Dendritic cell treated with granulocyte-macrophage colony-stimulating factor and Interleukin-4, amounts not matched to agents 40 ng/mL and 50 ng/mL, for 4 days (primary cell): ENCODE measurements around the gene GBGT1.

ENCODE experiments used
- H3K27ac Mint-ChIP-seq: one replicate; pipeline ENCODE4 v1.8.0; 2022; ENCODE audit warnings: mild to moderate bottlenecking, mixed read lengths
- H3K27me3 Mint-ChIP-seq: one replicate; pipeline ENCODE4 v1.8.0; 2022; ENCODE audit warnings: mild to moderate bottlenecking, mixed read lengths
- H3K36me3 Mint-ChIP-seq: one replicate; pipeline ENCODE4 v1.8.0; 2022; ENCODE audit warnings: low read depth, mixed read lengths
- H3K4me1 Mint-ChIP-seq: one replicate; pipeline ENCODE4 v1.8.0; 2022; ENCODE audit warnings: low read depth, mixed read lengths
- H3K4me3 Mint-ChIP-seq: one replicate; pipeline ENCODE4 v1.8.0; 2022; ENCODE audit warnings: mild to moderate bottlenecking, moderate library complexity, mixed read lengths
- H3K9me3 Mint-ChIP-seq: one replicate; pipeline ENCODE4 v1.8.0; 2022; ENCODE audit warnings: mixed read lengths
- intact Hi-C: fragments of 100-400 bp; cut with micrococcal nuclease; formaldehyde crosslinking; loops from one replicate; pipeline ENCODE4 v1.15.0; 2022

The GBGT1 gene

GRCh38 chr9:133165452-133165730, 1.7 kb upstream of the GBGT1 start:
- Mint-ChIP-seq H3K36me3 (peaks cover 34% of the 10 kb centered on the region), H3K4me3 (no peak overlapping the region), H3K27ac (no peak overlapping the region)

DNA sequence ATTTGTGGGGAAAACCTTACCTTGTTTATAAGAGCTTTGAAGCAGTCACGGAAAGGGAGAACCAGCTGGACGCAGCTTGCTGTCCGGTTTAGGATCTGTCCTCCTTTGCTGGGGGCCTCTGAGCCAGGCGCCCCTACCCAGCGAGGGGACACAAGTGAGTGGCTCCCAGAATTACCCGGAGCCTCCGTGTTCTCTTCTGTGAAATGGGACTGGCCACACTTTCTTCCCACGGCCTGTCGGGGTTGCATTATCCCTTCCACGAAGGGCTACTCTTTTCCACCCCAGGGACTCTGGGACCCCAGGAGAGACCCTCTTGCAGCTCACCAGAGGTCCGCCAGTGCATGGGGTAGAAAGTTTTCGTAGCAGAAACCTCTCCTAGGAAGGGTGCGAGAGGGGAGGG, 477 bp upstream of the GBGT1 start:
- Mint-ChIP-seq H3K36me3 (peaks cover 46% of the 10 kb centered on the region), H3K4me3 (peak overlapping the region; percentile 94)

More at GRCh38 chr9:133165452-133165730, 1.7 kb upstream of the GBGT1 start:
- H3K4me1 Mint-ChIP-seq, result peaks cover 40% of the 10 kb centered on the region
- peaks cover 14% of the 10 kb centered on the region for H3K27me3 Mint-ChIP-seq
- H3K9me3 Mint-ChIP-seq, result no peaks in the 10 kb centered on the region
- intact Hi-C loops, result no loop called here

DNA sequence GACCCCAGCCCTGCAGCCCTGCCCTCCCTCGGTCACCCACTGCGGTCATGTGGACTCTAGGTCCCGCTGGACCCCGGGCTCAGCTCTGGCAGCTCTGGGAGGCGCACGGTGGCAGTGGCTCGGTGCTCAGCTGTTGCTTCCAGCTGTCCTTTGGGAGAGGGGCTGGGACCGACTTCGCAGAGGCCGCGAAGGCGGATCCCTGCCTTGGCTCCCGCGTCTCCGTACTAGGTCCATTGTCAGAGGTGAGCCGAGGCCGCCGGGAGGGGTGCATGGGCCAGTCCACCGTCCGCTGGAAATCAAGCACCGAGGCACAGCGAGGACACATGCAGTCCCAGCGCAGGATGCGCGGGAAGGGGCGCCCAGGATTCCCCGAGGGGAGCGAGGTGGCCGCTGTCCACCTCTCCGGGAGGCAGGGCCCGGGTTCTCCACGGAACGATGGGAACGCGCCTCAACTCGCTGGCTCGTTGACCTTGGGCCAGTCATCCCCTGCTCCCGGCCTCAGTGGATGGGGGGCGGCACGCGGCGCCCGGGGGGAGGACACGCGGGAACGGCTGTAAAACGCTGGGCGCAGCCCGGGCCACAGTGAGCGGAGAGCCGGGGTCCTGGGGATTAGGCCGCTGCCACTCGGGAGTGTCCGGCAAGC, 732 bp downstream of the GBGT1 start:
- Mint-ChIP-seq H3K9me3 (no peaks in the 10 kb centered on the region), H3K27ac (peak overlapping the region; percentile 92), H3K4me1 (peaks cover 62% of the 10 kb centered on the region), H3K36me3 (peaks cover 58% of the 10 kb centered on the region), H3K4me3 (peak overlapping the region; percentile 94), H3K27me3 (peaks cover 12% of the 10 kb centered on the region)
- intact Hi-C loops, result no loop called here

More for the DNA sequence above, 477 bp upstream of the GBGT1 start:
- Mint-ChIP-seq H3K9me3 (no peaks in the 10 kb centered on the region), H3K27me3 (peaks cover 12% of the 10 kb centered on the region), H3K27ac (peak overlapping the region; percentile 92), H3K4me1 (peaks cover 49% of the 10 kb centered on the region)
- intact Hi-C loops, result no loop called here

DNA sequence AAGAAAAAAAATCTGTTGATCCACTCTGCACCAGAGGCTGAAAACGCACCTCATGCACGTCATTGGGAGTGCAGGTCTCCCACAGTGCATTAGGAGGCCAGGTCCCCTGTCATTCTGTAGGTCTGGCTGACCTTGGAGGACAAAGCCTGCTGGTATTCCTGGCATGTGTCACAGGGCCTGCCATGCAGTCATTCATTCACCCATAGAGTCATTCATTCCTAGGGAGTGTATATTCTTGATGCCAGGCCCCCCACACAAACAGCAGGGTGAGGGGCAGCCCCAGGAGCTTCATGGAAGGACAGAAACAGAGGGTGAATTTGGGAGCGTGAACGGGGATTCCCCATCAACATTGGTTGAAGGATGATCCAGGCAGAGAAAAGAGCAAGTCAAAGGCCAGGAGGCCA, 2.2 kb downstream of the GBGT1 start:
- H3K27me3 Mint-ChIP-seq, result peaks cover 12% of the 10 kb centered on the region
- peaks cover 72% of the 10 kb centered on the region for H3K36me3 Mint-ChIP-seq
- no peak overlapping the region for H3K27ac Mint-ChIP-seq
- peak overlapping the region; percentile 13 for H3K4me3 Mint-ChIP-seq
- H3K4me1 Mint-ChIP-seq, result peaks cover 67% of the 10 kb centered on the region
- intact Hi-C loops, result no loop called here
- H3K9me3 Mint-ChIP-seq, result no peaks in the 10 kb centered on the region

GRCh38 chr9:133160742-133161546, 2.8 kb downstream of the GBGT1 start:
- Mint-ChIP-seq H3K27me3 (peaks cover 9% of the 10 kb centered on the region), H3K4me3 (peak overlapping the region; percentile 13)

GRCh38 chr9:133158695-133159094, 5.0 kb downstream of the GBGT1 start:
- Mint-ChIP-seq H3K4me3 (no peak overlapping the region), H3K9me3 (no peaks in the 10 kb centered on the region), H3K4me1 (peaks cover 64% of the 10 kb centered on the region), H3K27ac (no peak overlapping the region), H3K27me3 (no peaks in the 10 kb centered on the region), H3K36me3 (peaks cover 97% of the 10 kb centered on the region)
- intact Hi-C loops, result no loop called here

More at GRCh38 chr9:133160742-133161546, 2.8 kb downstream of the GBGT1 start:
- intact Hi-C loops, result no loop called here
- H3K36me3 Mint-ChIP-seq, result peaks cover 78% of the 10 kb centered on the region
- no peaks in the 10 kb centered on the region for H3K9me3 Mint-ChIP-seq
- no peak overlapping the region for H3K27ac Mint-ChIP-seq
- H3K4me1 Mint-ChIP-seq, result peaks cover 71% of the 10 kb centered on the region

DNA sequence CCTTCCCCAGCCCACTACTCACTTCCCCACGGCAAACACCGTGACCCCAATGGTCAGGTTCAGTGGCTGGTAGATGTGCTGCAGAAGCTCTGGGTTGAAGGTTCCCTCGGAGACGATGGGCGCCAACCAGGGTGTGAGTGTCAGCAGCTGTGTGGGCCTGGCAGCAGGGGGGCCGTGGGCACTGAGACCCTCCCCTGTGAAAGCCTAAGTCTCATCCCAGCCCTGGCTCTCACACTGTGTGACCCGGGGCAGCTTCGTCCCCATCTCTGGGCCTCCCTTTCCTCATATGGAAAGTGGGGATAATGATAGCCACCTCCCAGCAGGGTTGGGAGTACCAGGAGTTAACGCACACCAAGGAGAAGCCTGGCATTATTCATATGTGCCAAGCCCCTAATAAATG, 8.6 kb downstream of the GBGT1 start:
- H3K27ac Mint-ChIP-seq, result no peak overlapping the region
- intact Hi-C loops, result no loop called here
- H3K4me1 Mint-ChIP-seq, result peaks cover 47% of the 10 kb centered on the region
- no peak overlapping the region for H3K4me3 Mint-ChIP-seq
- H3K27me3 Mint-ChIP-seq, result peaks cover 8% of the 10 kb centered on the region
- peaks cover 73% of the 10 kb centered on the region for H3K36me3 Mint-ChIP-seq
- no peaks in the 10 kb centered on the region for H3K9me3 Mint-ChIP-seq

DNA sequence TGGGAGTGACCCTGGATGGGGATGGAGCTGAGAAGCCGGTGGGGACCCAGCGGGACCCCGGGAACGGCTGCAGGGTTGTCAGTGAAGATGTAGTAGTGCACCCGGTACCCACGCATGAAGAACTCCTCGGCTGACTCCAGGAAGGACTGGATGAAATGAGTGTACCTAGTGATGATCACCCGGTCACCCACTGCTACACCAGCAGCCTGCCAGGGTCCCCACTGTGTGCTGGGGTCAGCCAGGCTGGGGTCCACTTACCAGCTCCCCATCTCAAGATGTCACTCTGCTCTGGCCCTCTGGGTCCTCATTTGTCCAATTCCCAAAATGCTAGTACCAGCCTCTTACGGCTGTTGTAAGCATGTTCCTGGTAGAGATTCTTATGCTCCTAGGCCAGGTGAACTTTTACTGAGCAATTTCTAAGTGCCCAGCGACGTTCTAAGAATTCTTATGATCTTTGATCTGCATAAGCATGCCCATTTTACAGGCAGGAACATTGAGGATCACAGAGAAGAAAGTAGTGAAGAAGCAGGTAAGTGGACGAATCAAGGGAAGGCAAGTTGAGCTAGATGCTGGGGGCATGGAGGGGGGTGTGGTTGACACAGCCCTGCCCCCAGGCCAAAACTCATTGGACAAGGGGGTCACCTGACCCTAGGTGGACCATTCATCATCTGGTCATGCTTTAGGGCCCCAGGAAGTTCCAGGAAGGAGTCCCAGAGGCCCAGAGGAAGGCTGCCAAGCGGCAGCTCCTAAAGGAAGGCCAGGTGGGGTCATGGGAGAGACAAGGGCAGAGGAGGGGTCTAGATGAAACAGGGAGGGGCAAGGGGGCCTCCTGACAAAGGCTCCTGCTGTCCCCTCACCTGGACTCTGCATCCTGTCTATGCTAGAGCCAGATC, 9.4 kb downstream of the GBGT1 start:
- H3K36me3 Mint-ChIP-seq, result peaks cover 64% of the 10 kb centered on the region
- intact Hi-C loops, result no loop called here
- H3K9me3 Mint-ChIP-seq, result no peaks in the 10 kb centered on the region
- H3K27ac Mint-ChIP-seq, result no peak overlapping the region
- H3K4me3 Mint-ChIP-seq, result no peak overlapping the region
- H3K27me3 Mint-ChIP-seq, result peaks cover 8% of the 10 kb centered on the region
- H3K4me1 Mint-ChIP-seq, result peaks cover 40% of the 10 kb centered on the region

DNA sequence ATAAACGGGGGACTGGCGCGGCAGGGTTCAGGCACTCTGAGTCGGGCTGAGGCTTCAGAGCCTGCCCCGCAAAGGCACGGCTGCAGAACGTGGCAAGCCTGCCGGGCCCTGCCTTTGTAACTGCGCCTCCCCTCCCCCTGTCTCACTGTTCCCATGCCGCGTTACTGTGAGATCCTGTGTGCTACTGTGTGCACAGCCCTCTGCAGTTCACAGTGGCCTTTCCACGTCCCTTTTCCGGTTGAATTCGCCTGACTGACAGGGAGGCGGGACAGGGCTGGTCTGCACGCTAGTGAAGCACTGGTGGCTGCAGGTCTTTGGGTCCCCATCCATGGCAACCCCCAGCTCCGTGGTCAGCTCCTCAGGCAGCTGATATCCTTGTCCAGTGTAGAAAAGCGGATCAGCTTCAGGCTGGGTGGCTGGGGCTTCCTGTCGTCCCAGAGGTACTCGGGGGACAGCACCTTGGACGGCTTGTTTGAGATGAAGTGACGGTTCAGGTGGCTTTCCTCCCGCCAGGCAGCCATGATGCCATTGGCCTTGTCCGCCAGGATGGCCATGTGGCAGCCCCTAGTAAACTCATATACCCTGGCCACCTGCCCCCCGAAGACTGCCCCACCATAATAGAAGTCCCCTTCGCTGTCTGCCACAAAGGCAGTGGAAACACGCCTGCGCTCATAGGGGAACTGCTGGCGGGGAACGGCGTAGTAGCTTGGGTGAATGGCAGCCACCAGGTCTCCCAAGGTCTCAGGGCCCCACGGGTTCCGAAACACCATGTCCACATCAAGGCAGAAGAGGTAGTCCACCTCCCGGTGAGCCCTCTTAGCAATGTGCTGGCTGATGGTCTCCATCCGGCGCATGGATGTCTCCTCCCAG, 10.3 kb downstream of the GBGT1 start:
- Mint-ChIP-seq H3K4me3 (no peak overlapping the region), H3K9me3 (no peaks in the 10 kb centered on the region), H3K27ac (no peak overlapping the region), H3K27me3 (peaks cover 8% of the 10 kb centered on the region), H3K36me3 (peaks cover 58% of the 10 kb centered on the region), H3K4me1 (peaks cover 34% of the 10 kb centered on the region)
- intact Hi-C loops, result no loop called here

GRCh38 chr9:133151601-133152525, 11.9 kb downstream of the GBGT1 start:
- Mint-ChIP-seq H3K9me3 (no peaks in the 10 kb centered on the region), H3K27me3 (peaks cover 8% of the 10 kb centered on the region), H3K36me3 (peaks cover 52% of the 10 kb centered on the region), H3K27ac (peak overlapping the region; percentile 84), H3K4me3 (no peak overlapping the region), H3K4me1 (peaks cover 39% of the 10 kb centered on the region)
- intact Hi-C loops, result no loop called here

DNA sequence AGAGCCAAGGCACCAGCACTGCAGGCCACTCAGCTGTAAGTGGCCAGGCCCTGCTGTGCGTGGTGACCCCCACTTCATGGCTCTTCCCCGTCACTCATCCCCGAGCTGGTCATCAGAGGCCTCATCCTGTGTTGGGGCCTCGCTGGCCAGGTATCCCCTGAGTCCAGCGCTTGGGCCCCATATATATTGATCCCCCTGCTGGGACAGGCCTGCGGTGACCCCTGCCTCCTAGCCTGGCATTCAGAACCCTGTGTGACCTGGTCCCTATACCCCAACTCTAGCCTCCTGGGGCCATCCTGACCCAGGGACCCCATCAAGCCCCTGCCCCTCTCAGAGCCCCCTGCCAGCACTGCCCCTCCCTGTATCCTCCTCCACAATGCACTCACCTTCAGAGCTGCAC, 12.7 kb downstream of the GBGT1 start:
- no peaks in the 10 kb centered on the region for H3K9me3 Mint-ChIP-seq

GRCh38 chr9:133149130-133150015, 14.3 kb downstream of the GBGT1 start:
- H3K36me3 Mint-ChIP-seq, result peaks cover 47% of the 10 kb centered on the region
- no peaks in the 10 kb centered on the region for H3K9me3 Mint-ChIP-seq
- peak overlapping the region; percentile 84 for H3K27ac Mint-ChIP-seq
- peaks cover 54% of the 10 kb centered on the region for H3K4me1 Mint-ChIP-seq
- peaks cover 8% of the 10 kb centered on the region for H3K27me3 Mint-ChIP-seq
- intact Hi-C loops, result loop anchor here (5.0 kb wide), 1 partner anchor 107 kb away; no protein-coding TSS in a partner anchor
- H3K4me3 Mint-ChIP-seq, result peak overlapping the region; percentile 74

More for the DNA sequence above, 12.7 kb downstream of the GBGT1 start:
- Mint-ChIP-seq H3K4me3 (no peak overlapping the region), H3K36me3 (peaks cover 52% of the 10 kb centered on the region), H3K4me1 (peaks cover 45% of the 10 kb centered on the region), H3K27me3 (peaks cover 8% of the 10 kb centered on the region), H3K27ac (peak overlapping the region; percentile 84)
- intact Hi-C loops, result no loop called here
